HepG2 (cell line): ENCODE measurements around the gene CDC23. TPM values are rescaled to one million over a fixed set of nuclear protein-coding genes. Genes with fewer than 3 reads are reported as not detected.

Experiments
- BCL6 ChIP-seq: IDR thresholded peaks from 2 replicates; pipeline ENCODE4 v1.6.1; 2016; ENCODE audit warnings: missing genetic modification reagents, missing compliant biosample characterization
- HMGXB3 ChIP-seq: sonication (generic); formaldehyde crosslinking; IDR thresholded peaks from 2 replicates; pipeline ENCODE4 v1.4.0; 2020; ENCODE audit warnings: missing genetic modification reagents, borderline replicate concordance
- MIER3 ChIP-seq: IDR thresholded peaks from 2 replicates; pipeline ENCODE4 v1.6.1; 2016; ENCODE audit warnings: missing compliant biosample characterization, borderline replicate concordance
- NKX3-1 ChIP-seq: sonication (generic); formaldehyde crosslinking; IDR thresholded peaks from 2 replicates; pipeline ENCODE4 v1.5.0; 2020; ENCODE audit warnings: missing genetic modification reagents
- NR2F6 ChIP-seq, 2 experiments: IDR thresholded peaks; 2 replicates each; pipeline ENCODE4 v1.6.1; 2016; ENCODE audit warnings: antibody characterized with exemption in 1 of 2, mild to moderate bottlenecking in 1 of 2
- PITX1 ChIP-seq: sonication (generic); formaldehyde crosslinking; IDR thresholded peaks from 2 replicates; pipeline ENCODE4 v1.5.1; 2020; ENCODE audit warnings: mild to moderate bottlenecking, missing genetic modification reagents
- REL ChIP-seq: sonication (generic); formaldehyde crosslinking; conservative IDR thresholded peaks from 2 replicates; pipeline ENCODE4 v1.8.0; 2022; ENCODE audit warnings: mild to moderate bottlenecking, missing genetic modification reagents, moderate library complexity
- RFX1 ChIP-seq: fragments of 450-650 bp; IDR thresholded peaks from 2 replicates; pipeline ENCODE4 v1.6.1; 2017
- SNAPC4 ChIP-seq: sonication (generic); formaldehyde crosslinking; IDR thresholded peaks from 2 replicates; pipeline ENCODE4 v1.4.0; 2020; ENCODE audit warnings: mild to moderate bottlenecking, missing genetic modification reagents
- YEATS2 ChIP-seq: sonication (generic); formaldehyde crosslinking; IDR thresholded peaks from 2 replicates; pipeline ENCODE4 v1.4.0; 2020; ENCODE audit warnings: missing genetic modification reagents, borderline replicate concordance
- ZBTB26 ChIP-seq: IDR thresholded peaks from 2 replicates; pipeline ENCODE4 v1.6.1; 2016; ENCODE audit warnings: missing compliant biosample characterization, missing genetic modification reagents, borderline replicate concordance
- ZMYM4 ChIP-seq: sonication (generic); formaldehyde crosslinking; IDR thresholded peaks from 2 replicates; pipeline ENCODE4 v1.8.1; 2023; ENCODE audit warnings: mild to moderate bottlenecking, missing genetic modification reagents
- ZNF224 ChIP-seq: sonication (generic); formaldehyde crosslinking; IDR thresholded peaks from 2 replicates; pipeline ENCODE4 v1.5.0; 2020; ENCODE audit warnings: mild to moderate bottlenecking, missing genetic modification reagents
- ZNF275 ChIP-seq: sonication (generic); formaldehyde crosslinking; IDR thresholded peaks from 2 replicates; pipeline ENCODE4 v1.8.0; 2022; ENCODE audit warnings: missing genetic modification reagents, mild to moderate bottlenecking, inconsistent platforms, borderline replicate concordance
- ZNF652 ChIP-seq: IDR thresholded peaks from 2 replicates; pipeline ENCODE4 v1.6.1; 2016; ENCODE audit warnings: low read depth, borderline replicate concordance
- ZSCAN31 ChIP-seq: sonication (generic); formaldehyde crosslinking; IDR thresholded peaks from 2 replicates; pipeline ENCODE4 v1.5.0; 2020; ENCODE audit warnings: low read depth, mild to moderate bottlenecking, missing genetic modification reagents
- polyA plus RNA-seq, 8 experiments: library from polyadenylated mRNA; depleted of rRNA in 3 of 8; stranded (reverse) in 7 of 8; unstranded in 1 of 8; fragments of >200 nt; fragmentation: Illumina TruSeq in 4 of 8; extraction: Trizol in 4 of 8; gene quantifications; 2 replicates each; pipeline versions ENCODE4 v1.2.1 to v1.2.3, GENCODE V29; 2011 to 2016; ENCODE audit warnings: low read depth in 4 of 8, missing spikeins in 1 of 8, mixed read lengths in 1 of 8; ENCODE audit not compliant: insufficient read depth in 1 of 8
- total RNA-seq, 5 experiments: library from RNA; depleted of rRNA; stranded (reverse); fragments of >200 nt; fragmentation: Illumina TruSeq; extraction: Trizol; gene quantifications; 2 replicates each; pipeline ENCODE4 v1.2.3, GENCODE V29; 2016; ENCODE audit warnings: low read depth in 1 of 5

The CDC23 gene
- total and polyA plus RNA-seq, 2 of the 13 experiments (the other 11 are each of a cell fraction or from before 2014, with no cell fraction given): 38.3 to 47.7 TPM

GRCh38 chr5:138213161-138214029, at the start of gene CDC23 (continued):
- 0 out of 2 replicates have a peak, but pooled peaks have one; percentile 36 for TF ChIP-seq REL (CRISPR knock-in tag)
- no peak for TF ChIP-seq ZSCAN31 (CRISPR knock-in tag)
- no peak for TF ChIP-seq ZBTB26 (CRISPR knock-in tag)
- TF ChIP-seq HMGXB3 (CRISPR knock-in tag): peak; percentile 100
- no peak; the same call in 1 of the 2 replicates for TF ChIP-seq ZNF224 (CRISPR knock-in tag)
- TF ChIP-seq YEATS2 (CRISPR knock-in tag): peak; percentile 79; the same call in 1 of the 2 replicates
- TF ChIP-seq BCL6 (CRISPR knock-in tag): 0 out of 2 replicates have a peak, but pooled peaks have one; percentile 13
- TF ChIP-seq ZNF275 (CRISPR knock-in tag): no peak
- no peak for TF ChIP-seq RFX1
- no peak for TF ChIP-seq SNAPC4 (CRISPR knock-in tag)
- TF ChIP-seq MIER3 (CRISPR knock-in tag): no peak
- TF ChIP-seq NR2F6 (IDR thresholded peaks at IDR 0.05): no peak; the same call in 1 of the 2 replicates
- peak; percentile 27; the same call in 1 of the 2 replicates for TF ChIP-seq NR2F6 (CRISPR knock-in tag; IDR thresholded peaks at IDR 0.05)
- peak; percentile 81 for TF ChIP-seq ZNF652 (CRISPR knock-in tag)
- no peak; the same call in 1 of the 2 replicates for TF ChIP-seq PITX1 (CRISPR knock-in tag)
- TF ChIP-seq NKX3-1 (CRISPR knock-in tag): no peak
- peak; percentile 83 for TF ChIP-seq ZMYM4 (CRISPR knock-in tag)
